Measurements from ENCODE around the gene PACRG.

GRCh38 chr6:163191704-163192537 is 464.1 kb downstream of the PACRG start:
- TF ChIP-seq POLR2A (IDR thresholded peaks at IDR 0.05) (no peak), CTCF (IDR thresholded peaks at IDR 0.05) (no peak), POLR2AphosphoS5 (IDR thresholded peaks at IDR 0.05) (no peak), EP300 (IDR thresholded peaks at IDR 0.05) (no peak)

Data from upper lobe of left lung (tissue), 4 donors.